H9 (cell line): Measurements from ENCODE around the gene PI4KB. TPM values are rescaled to one million over a fixed set of nuclear protein-coding genes. Genes with fewer than 3 reads are reported as not detected.

Experiments
- DNase-seq: peaks from one replicate; pipeline ENCODE4 v3.0.0-alpha.2; 2017
- H2AFZ ChIP-seq: one replicate; pipeline ENCODE4 v1.6.1; 2013; ENCODE audit warnings: mild to moderate bottlenecking, low read length, control low read depth, moderate library complexity
- H2AK5ac ChIP-seq: 2 replicates; pipeline ENCODE4 v1.6.1; 2013; ENCODE audit warnings: low read length, control low read depth, mixed read lengths; ENCODE audit not compliant: insufficient read length
- H2BK120ac ChIP-seq: one replicate; pipeline ENCODE4 v1.6.1; 2013; ENCODE audit warnings: low read depth, mild to moderate bottlenecking, low read length, control low read depth, inconsistent platforms; ENCODE audit not compliant: poor library complexity, severe bottlenecking
- H2BK12ac ChIP-seq: 2 replicates; pipeline ENCODE4 v1.6.1; 2013; ENCODE audit warnings: low read length, control low read depth, mixed read lengths, low read depth; ENCODE audit not compliant: insufficient read length
- H2BK15ac ChIP-seq: 2 replicates; pipeline ENCODE4 v1.6.1; 2013; ENCODE audit warnings: low read depth, low read length, control low read depth
- H2BK20ac ChIP-seq: one replicate; pipeline ENCODE4 v1.6.1; 2013; ENCODE audit warnings: low read depth, mild to moderate bottlenecking, low read length, control low read depth, inconsistent platforms; ENCODE audit not compliant: poor library complexity, severe bottlenecking
- H2BK5ac ChIP-seq: 2 replicates; pipeline ENCODE4 v1.6.1; 2013; ENCODE audit warnings: low read length, control low read depth, mixed read lengths; ENCODE audit not compliant: insufficient read length
- H3K14ac ChIP-seq: 2 replicates; pipeline ENCODE4 v1.6.1; 2013; ENCODE audit warnings: low read length, control low read depth; ENCODE audit not compliant: insufficient read depth
- H3K18ac ChIP-seq: 2 replicates; pipeline ENCODE4 v1.6.1; 2013; ENCODE audit warnings: low read depth, mild to moderate bottlenecking, mixed read lengths, low read length, control low read depth; ENCODE audit not compliant: insufficient read length
- H3K23ac ChIP-seq: 2 replicates; pipeline ENCODE4 v1.6.1; 2013; ENCODE audit warnings: low read length, control low read depth, mixed read lengths, low read depth; ENCODE audit not compliant: insufficient read length
- H3K23me2 ChIP-seq: 2 replicates; pipeline ENCODE4 v1.6.1; 2013; ENCODE audit warnings: low read depth, mild to moderate bottlenecking, mixed read lengths, low read length, control low read depth; ENCODE audit not compliant: insufficient read length, poor library complexity, severe bottlenecking
- H3K27ac ChIP-seq: 2 replicates; pipeline ENCODE4 v1.5.1; 2013; ENCODE audit warnings: low read length, control low read depth, mixed read lengths, low read depth; ENCODE audit not compliant: insufficient read length
- H3K27me3 ChIP-seq: 2 replicates; pipeline ENCODE4 v1.6.1; 2013; ENCODE audit warnings: low read length, control low read depth, inconsistent platforms; ENCODE audit not compliant: insufficient read depth
- H3K4ac ChIP-seq: 2 replicates; pipeline ENCODE4 v1.6.1; 2013; ENCODE audit warnings: low read depth, mild to moderate bottlenecking, control low read depth, inconsistent platforms, low read length, moderate library complexity
- H3K4me1 ChIP-seq: 2 replicates; pipeline ENCODE4 v1.6.1; 2013; ENCODE audit warnings: low read length, control low read depth, inconsistent platforms; ENCODE audit not compliant: insufficient read depth
- H3K4me2 ChIP-seq: 2 replicates; pipeline ENCODE4 v1.6.1; 2013; ENCODE audit warnings: low read length, control low read depth, mixed read lengths; ENCODE audit not compliant: insufficient read length, insufficient read depth
- H3K56ac ChIP-seq: 2 replicates; pipeline ENCODE4 v1.6.1; 2013; ENCODE audit warnings: low read depth, mild to moderate bottlenecking, mixed read lengths, low read length, control low read depth; ENCODE audit not compliant: insufficient read length
- H3K79me1 ChIP-seq: 2 replicates; pipeline ENCODE4 v1.6.1; 2013; ENCODE audit warnings: low read depth, mild to moderate bottlenecking, moderate library complexity, low read length, control low read depth, inconsistent platforms; ENCODE audit not compliant: insufficient read depth, poor library complexity, severe bottlenecking
- H3K79me2 ChIP-seq: 2 replicates; pipeline ENCODE4 v1.6.1; 2013; ENCODE audit warnings: low read length, control low read depth, inconsistent platforms; ENCODE audit not compliant: insufficient read depth
- H3K9ac ChIP-seq: 2 replicates; pipeline ENCODE4 v1.6.1; 2013; ENCODE audit warnings: low read length, control low read depth, mixed read lengths; ENCODE audit not compliant: insufficient read length; ENCODE audit errors: extremely low read depth
- H3K9me3 ChIP-seq: one replicate; pipeline ENCODE4 v1.6.1; 2013; ENCODE audit warnings: low read depth, low read length, inconsistent platforms; ENCODE audit not compliant: control insufficient read depth
- H3T11ph ChIP-seq: one replicate; pipeline ENCODE4 v1.6.1; 2013; ENCODE audit warnings: mild to moderate bottlenecking, low read length, control low read depth, inconsistent platforms
- H4K20me1 ChIP-seq: one replicate; pipeline ENCODE4 v1.6.1; 2013; ENCODE audit not compliant: control insufficient read depth, insufficient read length, insufficient read depth
- H4K5ac ChIP-seq: 2 replicates; pipeline ENCODE4 v1.6.1; 2013; ENCODE audit warnings: low read depth, mild to moderate bottlenecking, mixed read lengths, low read length, control low read depth; ENCODE audit not compliant: insufficient read length
- H4K8ac ChIP-seq: replicated peaks from 2 replicates; pipeline ENCODE4 v1.6.1; 2013; ENCODE audit warnings: low read length, control low read depth, mixed read lengths, low read depth; ENCODE audit not compliant: insufficient read length
- H4K91ac ChIP-seq: 2 replicates; pipeline ENCODE4 v1.6.1; 2013; ENCODE audit warnings: low read depth, mild to moderate bottlenecking, moderate library complexity, mixed read lengths, low read length, control low read depth; ENCODE audit not compliant: insufficient read length
- H3K27ac Mint-ChIP-seq, 3 experiments: 2 replicates in 2 of 3; 3 replicates in 1 of 3; pipeline ENCODE4 v1.8.0; 2020 to 2021; ENCODE audit warnings: mixed read lengths in 3 of 3, mild to moderate bottlenecking in 1 of 3, moderate library complexity in 1 of 3
- H3K27me3 Mint-ChIP-seq: 2 replicates; pipeline ENCODE4 v1.8.0; 2021; ENCODE audit warnings: low read depth, mild to moderate bottlenecking, moderate library complexity, mixed read lengths
- H3K36me3 Mint-ChIP-seq, 3 experiments: 2 replicates in 2 of 3; 3 replicates in 1 of 3; pipeline ENCODE4 v1.8.0; 2020 to 2021; ENCODE audit warnings: low read depth in 3 of 3, mixed read lengths in 3 of 3; ENCODE audit not compliant: insufficient read depth in 1 of 3
- H3K4me1 Mint-ChIP-seq, 2 experiments: 2 replicates each; pipeline ENCODE4 v1.8.0; 2020; ENCODE audit warnings: mixed read lengths in 2 of 2
- H3K4me3 Mint-ChIP-seq, 2 experiments: 2 replicates in 1 of 2; 3 replicates in 1 of 2; pipeline ENCODE4 v1.8.0; 2020 to 2021; ENCODE audit warnings: mild to moderate bottlenecking in 2 of 2, mixed read lengths in 2 of 2, moderate library complexity in 1 of 2
- H3K9me3 Mint-ChIP-seq, 2 experiments: 2 replicates in 1 of 2; 3 replicates in 1 of 2; pipeline ENCODE4 v1.8.0; 2020; ENCODE audit warnings: mild to moderate bottlenecking in 2 of 2, mixed read lengths in 2 of 2, moderate library complexity in 1 of 2
- CTCF ChIP-seq: fragments of 200-600 bp; sonication (generic); conservative IDR thresholded peaks from 3 replicates; pipeline ENCODE4 v1.8.0; 2021; ENCODE audit warnings: antibody characterized with exemption, mild to moderate bottlenecking
- WGBS: extraction: QIAGEN DNeasy Blood & Tissue Kit; methylation state at CpG from one replicate; pipeline ENCODE4 v1.1.7; 2013; ENCODE audit warnings: missing lambda C conversion rate, low lambda C conversion rate, mixed read lengths; ENCODE audit not compliant: insufficient read length; ENCODE audit errors: extremely low coverage; 5-methylcytosine and 5-hydroxymethylcytosine counted together
- total RNA-seq: library from RNA; stranded (reverse); gene quantifications from 2 replicates; pipeline ENCODE4 v1.2.1, GENCODE V29; 2021

PI4KB gene
- total RNA-seq, 1 experiment from 2014 or later = 39.1 TPM

GRCh38 chr1:151314137-151314875 lies 12.9 kb downstream of the PI4KB start:
- no peak for TF ChIP-seq CTCF
- H3K4me2 ChIP-seq = no peak overlapping the region
- no peak overlapping the region for H4K8ac ChIP-seq
- no peak overlapping the region for H2BK12ac ChIP-seq
- 0 out of 2 replicates have a peak, but pooled peaks cover 5% of the 10 kb centered on the region for H3K4me1 ChIP-seq
- peaks cover 10 to 11% of the 10 kb centered on the region in 2 experiments for H3K4me1 Mint-ChIP-seq
- no peak overlapping the region for H3K9ac ChIP-seq
- no peak overlapping the region for H3T11ph ChIP-seq
- no peak overlapping the region for H4K91ac ChIP-seq
- no peak overlapping the region for H3K14ac ChIP-seq
- no peak overlapping the region for H4K5ac ChIP-seq
- H3K27ac Mint-ChIP-seq = no peak overlapping the region
- no peak overlapping the region for H3K18ac ChIP-seq
- H3K36me3 Mint-ChIP-seq = peaks cover 8 to 48% (median 35%) of the 10 kb centered on the region in 3 experiments
- H4K20me1 ChIP-seq = peaks cover 2% of the 10 kb centered on the region
- no peak overlapping the region for H3K27ac ChIP-seq
- no peaks in the 10 kb centered on the region for H3K23me2 ChIP-seq
- H3K79me2 ChIP-seq = no peaks in the 10 kb centered on the region
- H2AFZ ChIP-seq = no peak overlapping the region
- H2BK120ac ChIP-seq = no peak overlapping the region
- H3K23ac ChIP-seq = no peak overlapping the region
- H2BK15ac ChIP-seq = no peak overlapping the region
- no CpG with 5 or more reads among the region's 3 CpGs for WGBS
- no peak overlapping the region for H2AK5ac ChIP-seq
- no peaks in the 10 kb centered on the region for H3K27me3 Mint-ChIP-seq
- H3K4me3 Mint-ChIP-seq = no peak overlapping the region
- no peaks in the 10 kb centered on the region for H3K79me1 ChIP-seq
- no peaks in the 10 kb centered on the region for H3K9me3 Mint-ChIP-seq
- no peak for DNase-seq
- H2BK20ac ChIP-seq = no peak overlapping the region
- H3K27me3 ChIP-seq = no peaks in the 10 kb centered on the region
- H2BK5ac ChIP-seq = no peak overlapping the region
- H3K4ac ChIP-seq = no peak overlapping the region
- H3K9me3 ChIP-seq = no peaks in the 10 kb centered on the region
- no peak overlapping the region for H3K56ac ChIP-seq
